Tibial nerve (tissue), 4 donors: ENCODE results near the gene LLGL2. TPM values are rescaled to one million over a fixed set of nuclear protein-coding genes. Genes with fewer than 3 reads are reported as not detected.
"Not testable (repeated sequence)": the region's sequence is repeated elsewhere in the genome, so short reads cannot be mapped to it uniquely, and the experiment has no call there.

ENCODE experiments used
- DNase-seq, 2 donors: peaks; one replicate each; pipeline ENCODE4 v3.0.0-alpha.2; 2019; ENCODE audit warnings: low spot score in 2 of 2
- H3K27ac ChIP-seq, 4 donors: fragments of 200-600 bp; sonication (generic) in 3 of 4; one replicate each; pipeline ENCODE4 v1.5.1; 2017 to 2019; ENCODE audit warnings: mild to moderate bottlenecking in 1 of 4
- H3K27me3 ChIP-seq, 2 donors: fragments of 200-600 bp; sonication (generic) in 1 of 2; one replicate each; pipeline versions ENCODE4 v1.5.1 to v1.6.0; 2017 to 2019
- H3K36me3 ChIP-seq, 3 donors: fragments of 200-600 bp; sonication (generic); one replicate each; pipeline ENCODE4 v1.5.1; 2018 to 2019
- H3K4me1 ChIP-seq, 4 donors: fragments of 200-600 bp; sonication (generic) in 3 of 4; one replicate each; pipeline ENCODE4 v1.5.1; 2017 to 2019
- H3K4me3 ChIP-seq, 4 donors: fragments of 200-600 bp; sonication (generic) in 3 of 4; one replicate each; pipeline ENCODE4 v1.5.1; 2017 to 2019; ENCODE audit warnings: mild to moderate bottlenecking in 1 of 4, moderate library complexity in 1 of 4
- H3K9me3 ChIP-seq, 4 donors: fragments of 200-600 bp; sonication (generic) in 3 of 4; one replicate each; pipeline ENCODE4 v1.5.1; 2017 to 2019
- CTCF ChIP-seq, 5 experiments: fragments of 200-600 bp in 3 of 5; fragments of 450-650 bp in 2 of 5; sonication (generic) in 3 of 5; IDR thresholded peaks; one replicate each; pipeline ENCODE4 v1.5.1; 2016 to 2019; ENCODE audit warnings: antibody characterized with exemption in 5 of 5, mild to moderate bottlenecking in 3 of 5, moderate library complexity in 2 of 5
- EP300 ChIP-seq, 2 donors: sonication (generic); formaldehyde crosslinking; IDR thresholded peaks; one replicate each; pipeline ENCODE4 v1.6.1; 2017; ENCODE audit warnings: antibody characterized with exemption in 2 of 2, mild to moderate bottlenecking in 1 of 2
- POLR2A ChIP-seq, 2 donors: fragments of 450-650 bp; IDR thresholded peaks; one replicate each; pipeline ENCODE4 v1.6.1; 2017; ENCODE audit warnings: antibody characterized with exemption in 2 of 2, mild to moderate bottlenecking in 2 of 2, moderate library complexity in 2 of 2
- WGBS, 2 donors: methylation state at CpG; one replicate each; pipeline ENCODE4 v1.1.5; 2018; 5-methylcytosine and 5-hydroxymethylcytosine counted together
- total RNA-seq, 4 donors: library from RNA; depleted of rRNA; stranded (reverse); fragments of >200 nt; gene quantifications; one replicate each; pipeline ENCODE4 v1.1.0, GENCODE V29; 2016

The LLGL2 gene
- total RNA-seq, result 10 to 100 TPM in 1 of 4 donors, 1 to 10 TPM in 3; 8.4 to 18.4 (median 8.8) TPM

GRCh38 chr17:75524970-75525805 is at the start of gene LLGL2:
TSS of gene LLGL2 (plus strand) at chr17:75525697. CDS start at chr17:75543427, 17,730 bp downstream.
- peak within 1 kb of the TSS; percentile 26 to 85 (median 80) for H3K27ac ChIP-seq
- H3K4me1 ChIP-seq, result peaks cover 0 to 20% (median 8%) of the 10 kb centered on the region in 4 donors
- H3K9me3 ChIP-seq, result no peaks in the 10 kb centered on the region
- H3K4me3 ChIP-seq, result peak within 1 kb of the TSS; percentile 50 to 81 (median 69)
- TF ChIP-seq CTCF (IDR thresholded peaks at IDR 0.05) (peak; percentile 31 to 69 (median 56)), EP300 (IDR thresholded peaks at IDR 0.05) (no peak), POLR2A (IDR thresholded peaks at IDR 0.05) (peak in 1 of 2 donors; percentile 28)
- peaks cover 0 to 15% (median 0%) of the 10 kb centered on the region in 3 donors for H3K36me3 ChIP-seq
- WGBS, 2 donors, result 0 to 1% methylated on average over 30 to 59 of the region's 108 CpGs
- no peaks in the 10 kb centered on the region for H3K27me3 ChIP-seq
- peak in 1 of 2 donors; percentile 35 for DNase-seq

- peak overlapping the region in 3 of 4 donors; percentile 59 to 91 (median 60) for H3K27ac ChIP-seq
- H3K9me3 ChIP-seq, result no peaks in the 10 kb centered on the region
- no peaks in the 10 kb centered on the region for H3K27me3 ChIP-seq
- H3K36me3 ChIP-seq, result peaks cover 0 to 19% (median 0%) of the 10 kb centered on the region in 3 donors
- WGBS, 2 donors, result 16 to 27% methylated on average over 3 of the region's 3 CpGs
- TF ChIP-seq POLR2A (IDR thresholded peaks at IDR 0.05) (no peak), EP300 (IDR thresholded peaks at IDR 0.05) (no peak), CTCF (IDR thresholded peaks at IDR 0.05) (no peak)
- H3K4me1 ChIP-seq, result peaks cover 0 to 84% (median 31%) of the 10 kb centered on the region in 4 donors
- DNase-seq, result no peak
- H3K4me3 ChIP-seq, result no peak overlapping the region
Measured at GRCh38 chr17:75475851-75476250, 49.6 kb upstream of the LLGL2 start.

- WGBS, 2 donors, result 9 to 10% methylated on average over 8 of the region's 8 CpGs
- Histone ChIP-seq H3K4me1 (peaks cover 0 to 88% (median 35%) of the 10 kb centered on the region in 4 donors), H3K27me3 (no peaks in the 10 kb centered on the region), H3K36me3 (peaks cover 0 to 19% (median 0%) of the 10 kb centered on the region in 3 donors), H3K9me3 (no peaks in the 10 kb centered on the region), H3K4me3 (peak overlapping the region in 1 of 4 donors; percentile 10), H3K27ac (peak overlapping the region in 3 of 4 donors; percentile 59 to 91 (median 60))
- DNase-seq, result no peak
- no peak for TF ChIP-seq POLR2A (IDR thresholded peaks at IDR 0.05)
- no peak for TF ChIP-seq EP300 (IDR thresholded peaks at IDR 0.05)
- no peak for TF ChIP-seq CTCF (IDR thresholded peaks at IDR 0.05)
Measured at GRCh38 chr17:75476271-75476671, 49.2 kb upstream of the LLGL2 start.

GRCh38 chr17:75476752-75477489 is 48.6 kb upstream of the LLGL2 start:
- Histone ChIP-seq H3K27ac (peak overlapping the region in 3 of 4 donors; percentile 59 to 91 (median 60)), H3K27me3 (no peaks in the 10 kb centered on the region), H3K4me3 (peak overlapping the region in 1 of 4 donors; percentile 10), H3K36me3 (peaks cover 0 to 16% (median 0%) of the 10 kb centered on the region in 3 donors), H3K9me3 (no peaks in the 10 kb centered on the region), H3K4me1 (peaks cover 0 to 93% (median 40%) of the 10 kb centered on the region in 4 donors)
- DNase-seq, result no peak
- no peak for TF ChIP-seq EP300 (IDR thresholded peaks at IDR 0.05)
- TF ChIP-seq POLR2A (IDR thresholded peaks at IDR 0.05), result no peak
- TF ChIP-seq CTCF (IDR thresholded peaks at IDR 0.05), result no peak
- WGBS, 2 donors, result 48 to 55% methylated on average over 8 to 11 of the region's 11 CpGs

GRCh38 chr17:75477490-75477862 is 48.0 kb upstream of the LLGL2 start:
- Histone ChIP-seq H3K4me1 (peaks cover 0 to 93% (median 42%) of the 10 kb centered on the region in 4 donors), H3K27ac (peak overlapping the region in 2 of 4 donors; percentile 60 to 91)
- H3K27me3 ChIP-seq, H3K4me3 ChIP-seq, DNase-seq, H3K9me3 ChIP-seq, H3K36me3 ChIP-seq: not testable (repeated sequence)
- WGBS, 2 donors, result 81 to 91% methylated on average over 11 of the region's 11 CpGs
